Ovary (tissue), 10 donors: ENCODE data around the gene FAHD2B. TPM values are rescaled to one million over a fixed set of nuclear protein-coding genes. Genes with fewer than 3 reads are reported as not detected.
"Not testable (repeated sequence)": the region's sequence is repeated elsewhere in the genome, so short reads cannot be mapped to it uniquely, and the experiment has no call there.

Source experiments
- DNase-seq, 5 donors: peaks; one replicate each; pipeline ENCODE4 v3.0.0-alpha.2; 2019 to 2020
- H3K27ac ChIP-seq, 2 donors: fragments of 200-600 bp; one replicate each; pipeline versions ENCODE4 v1.5.1 to v1.8.0; 2019 to 2022
- H3K27me3 ChIP-seq: fragments of 200-600 bp; one replicate; pipeline ENCODE4 v1.8.0; 2022
- H3K36me3 ChIP-seq: fragments of 200-600 bp; sonication (generic); one replicate; pipeline ENCODE4 v1.5.1; 2019
- H3K4me1 ChIP-seq: one replicate; pipeline ENCODE4 v1.8.1; 2013; ENCODE audit warnings: mild to moderate bottlenecking, moderate library complexity; ENCODE audit not compliant: insufficient read depth
- H3K4me3 ChIP-seq: fragments of 200-600 bp; sonication (generic); one replicate; pipeline ENCODE4 v1.5.1; 2017
- H3K9me3 ChIP-seq, 2 donors: fragments of 200-600 bp in 1 of 2; sonication (generic) in 1 of 2; one replicate each; pipeline versions ENCODE4 v1.5.1 to v1.8.1; 2013 to 2019; ENCODE audit warnings: mild to moderate bottlenecking in 1 of 2, moderate library complexity in 1 of 2
- WGBS, 3 donors: extraction: QIAGEN DNeasy Blood & Tissue Kit in 1 of 3; methylation state at CpG; one replicate each; pipeline versions ENCODE4 v1.1.5 to v1.1.7; 2013 to 2017; 5-methylcytosine and 5-hydroxymethylcytosine counted together
- intact Hi-C, 4 donors: fragments of 100-400 bp; cut with DNase I; formaldehyde crosslinking; loops; one replicate each; pipeline versions ENCODE4 v1.11.0 to v1.15.1; 2022 to 2023
- long read RNA-seq, 3 donors: library from polyadenylated mRNA in 2 of 3; unstranded in 2 of 3; transcript quantifications; one replicate each; pipeline ENCODE4 v2.0.0 and lab custom pipeline, GENCODE V29; 2021 to 2026
- polyA plus RNA-seq, 2 donors: library from polyadenylated mRNA; stranded (reverse); fragments of 200-250 nt in 1 of 2; fragments of 350-450 nt in 1 of 2; fragmentation: Illumina TruSeq in 1 of 2; extraction: RNeasy Lipid Tissue Mini Kit (QIAGEN cat#74804) in 1 of 2; gene quantifications; one replicate each; pipeline ENCODE4 v1.2.3, GENCODE V29; 2013 to 2014
- total RNA-seq, 7 donors: library from RNA; depleted of rRNA in 2 of 7; stranded (reverse); fragments of >200 nt in 2 of 7; fragmentation: NEBNext Ultra II Directional in 3 of 7; extraction: Animal tissue kit (Norgen Biotek cat#: 25700) in 3 of 7; gene quantifications; one replicate each; pipeline versions ENCODE4 v1.1.0 to v1.2.4, GENCODE V29; 2016 to 2023
- TF ChIP-seq, protein P1 (sequence below), 3 donors: fragments of 450-650 bp in 2 of 3; fragments of 200-600 bp in 1 of 3; IDR thresholded peaks; one replicate each; pipeline versions ENCODE4 v1.5.1 to v1.8.0; 2016 to 2022; ENCODE audit warnings: antibody characterized with exemption in 3 of 3, mild to moderate bottlenecking in 1 of 3
- donor health status: DM: no; HTN: no; CAD: no; lungs with moderate emphysema.
- donor health status: DM: no; HTN: no; CAD: no.
- donor health status: Bipolar disorder and iron deficiency.
- donor health status: DM: yes; HTN: yes; CAD: no.
- donor health status: DM: no; HTN: no; CAD: no.
- donor health status: DM: yes; HTN: yes; CAD: no.

FAHD2B gene
- total RNA-seq: 10 to 100 TPM; 12.4 to 33.9 (median 27.3) TPM
- 10 to 100 TPM; 21.6 to 30.1 TPM for polyA plus RNA-seq
- long read RNA-seq, donor 1, transcript FAHD2B-201 (8 exons, 1,305 nt): minor isoform, 36 of 121 reads
- long read RNA-seq, donor 1, transcript FAHD2B-202 (9 exons, 1,388 nt): major isoform, 56 of 121 reads
- long read RNA-seq, donor 1, partial matches to known transcripts: 1 of 121 reads
- long read RNA-seq, donor 1, other reads (novel, unspliced or antisense): 28 of 121 reads
- long read RNA-seq, donor 2, transcript FAHD2B-202 (9 exons, 1,388 nt): major isoform, 6 of 10 reads
- long read RNA-seq, donor 2, partial matches to known transcripts: 0 of 10 reads
- long read RNA-seq, donor 2, other reads (novel, unspliced or antisense): 0 of 10 reads
- long read RNA-seq, donor 3, transcript FAHD2B-202 (9 exons, 1,388 nt): major isoform, 17 of 41 reads
- long read RNA-seq, donor 3, transcript FAHD2B-201 (8 exons, 1,305 nt): minor isoform, 12 of 41 reads
- long read RNA-seq, donor 3, partial matches to known transcripts: 3 of 41 reads
- long read RNA-seq, donor 3, other reads (novel, unspliced or antisense): 9 of 41 reads

DNA sequence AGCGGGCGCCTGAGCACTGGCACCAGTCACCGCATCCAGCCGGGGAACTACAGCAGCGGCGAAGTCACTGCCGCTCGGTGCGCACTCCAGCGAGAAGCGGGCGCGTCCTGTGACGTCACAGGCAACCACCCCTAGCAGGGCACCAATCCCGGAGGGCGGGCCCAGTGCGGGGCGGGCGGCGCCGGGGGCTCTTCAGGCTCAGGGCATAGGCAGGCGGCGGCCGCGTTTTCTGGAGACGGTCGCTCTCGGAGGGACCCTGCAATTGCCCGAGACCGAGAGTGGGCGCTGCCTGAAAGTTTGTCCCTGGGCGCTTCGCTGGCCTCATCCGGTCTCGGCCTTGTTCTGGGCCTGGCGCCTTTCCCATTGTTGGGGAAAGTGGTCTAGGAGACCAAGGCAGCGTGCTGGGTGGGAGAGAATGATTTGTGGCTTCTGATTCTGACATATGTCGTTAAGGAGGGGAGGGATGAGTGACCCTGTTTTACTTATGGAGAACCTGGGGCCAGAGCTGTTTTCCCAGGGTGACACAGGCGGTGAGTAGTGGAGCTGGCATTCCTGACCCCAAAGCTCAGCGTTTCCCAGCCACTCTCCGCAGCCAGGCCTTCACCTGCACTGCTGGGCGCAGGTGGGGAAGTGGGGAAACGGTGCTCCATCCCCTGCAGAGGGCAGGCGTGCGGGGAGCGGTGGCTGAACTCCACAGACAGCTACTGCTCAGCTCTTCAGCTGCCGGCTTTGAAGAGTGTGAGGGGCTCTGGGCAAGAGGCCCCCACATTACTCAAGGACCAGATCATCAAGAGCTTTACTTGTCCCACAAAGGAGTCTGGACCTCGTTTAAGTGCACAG, at the start of gene FAHD2B:
TSS of gene FAHD2B (minus strand) at position 111 of the 840 bp plus-strand sequence. CDS start 3,176 bp downstream, outside the sequence.
- peak; percentile 82 to 89 (median 88) for DNase-seq

DNA sequence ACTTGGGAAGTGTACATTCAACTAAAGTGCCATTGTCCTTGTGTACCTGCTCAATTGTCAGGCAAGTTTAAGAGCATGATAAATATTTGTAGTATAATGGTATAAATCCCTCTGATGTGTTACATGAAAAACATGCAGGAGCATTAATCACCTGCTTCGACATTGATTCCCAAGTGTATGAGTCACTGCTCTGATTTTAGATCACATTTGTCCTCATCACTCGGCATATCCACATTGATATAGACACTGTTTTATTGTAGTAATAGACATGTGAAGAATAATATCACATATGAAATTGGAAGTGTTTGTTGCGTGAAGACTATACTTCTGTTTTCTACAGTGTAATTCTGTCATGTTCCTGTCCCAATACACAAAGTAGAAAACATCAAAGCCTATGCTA, 49.3 kb upstream of the FAHD2B start:
- H3K27me3 ChIP-seq, H3K4me3 ChIP-seq, H3K9me3 ChIP-seq, H3K4me1 ChIP-seq, intact Hi-C loops, H3K36me3 ChIP-seq, DNase-seq, H3K27ac ChIP-seq: not testable (repeated sequence)
- 72 to 82% (median 75%) methylated on average over 3 of the region's 3 CpGs for WGBS, 3 donors

More for the DNA sequence above, at the start of gene FAHD2B:
- WGBS, 3 donors: 3 to 8% (median 6%) methylated on average over 10 to 40 of the region's 48 CpGs
- H3K4me1 ChIP-seq, intact Hi-C loops, H3K9me3 ChIP-seq, H3K36me3 ChIP-seq, H3K27me3 ChIP-seq: not testable (repeated sequence)
- H3K4me3 ChIP-seq: peak within 1 kb of the TSS; percentile 40
- H3K27ac ChIP-seq: peak within 1 kb of the TSS; percentile 49 to 82

DNA sequence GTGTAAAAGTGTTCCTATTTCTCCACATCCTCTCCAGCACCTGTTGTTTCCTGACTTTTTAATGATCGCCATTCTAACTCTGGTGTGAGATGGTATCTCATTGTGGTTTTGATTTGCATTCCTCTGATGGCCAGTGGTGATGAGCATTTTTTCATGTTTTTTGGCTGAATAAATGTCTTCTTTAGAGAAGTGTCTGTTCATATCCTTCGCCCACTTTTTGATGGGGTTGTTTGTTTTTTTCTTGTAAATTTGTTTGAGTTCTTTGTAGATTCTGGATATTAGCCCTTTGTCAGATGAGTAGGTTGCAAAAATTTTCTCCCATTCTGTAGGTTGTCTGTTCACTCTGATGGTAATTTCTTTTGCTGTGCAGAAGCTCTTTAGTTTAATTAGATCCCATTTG, 34.4 kb upstream of the FAHD2B start:
- H3K27me3 ChIP-seq, H3K9me3 ChIP-seq, H3K27ac ChIP-seq, H3K4me3 ChIP-seq, H3K4me1 ChIP-seq, H3K36me3 ChIP-seq, intact Hi-C loops, DNase-seq: not testable (repeated sequence)
- WGBS, 3 donors: 95 to 100% (median 99%) methylated on average over 2 of the region's 2 CpGs

DNA sequence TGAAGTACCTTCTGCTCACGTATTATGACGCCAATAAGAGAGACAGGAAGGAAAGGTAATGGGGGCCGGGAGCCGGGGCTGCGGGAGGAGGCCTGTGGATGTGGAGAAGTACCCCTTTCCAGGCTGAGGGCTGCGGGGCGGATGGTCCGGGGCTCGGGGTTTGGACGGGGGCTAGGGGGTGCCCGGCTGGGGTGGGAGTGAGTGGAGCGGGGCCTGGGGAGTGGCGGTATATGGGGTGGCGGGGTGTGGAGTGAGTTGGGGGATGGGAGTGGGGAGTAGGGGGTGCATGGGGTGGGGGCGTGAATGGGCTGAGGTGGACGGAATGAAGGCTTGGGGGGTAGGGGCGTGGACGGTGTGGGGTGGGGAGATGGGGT, 19.2 kb upstream of the FAHD2B start:
- WGBS, 3 donors: 0 to 2% (median 1%) methylated on average over 6 to 16 of the region's 18 CpGs
- H3K36me3 ChIP-seq, H3K27me3 ChIP-seq, H3K9me3 ChIP-seq, intact Hi-C loops, H3K4me1 ChIP-seq: not testable (repeated sequence)
- Histone ChIP-seq H3K27ac (peak overlapping the region; percentile 57 to 77), H3K4me3 (peak overlapping the region; percentile 74)
- DNase-seq: peak in 3 of 5 donors; percentile 37 to 42 (median 40)

- intact Hi-C loops, H3K27me3 ChIP-seq, H3K36me3 ChIP-seq, H3K9me3 ChIP-seq, H3K4me1 ChIP-seq: not testable (repeated sequence)
- WGBS, 3 donors: 0 to 1% (median 0%) methylated on average over 15 to 58 of the region's 74 CpGs
- Histone ChIP-seq H3K27ac (peak within 1 kb of the TSS; percentile 77 to 88), H3K4me3 (peak within 1 kb of the TSS; percentile 74)
- peak; percentile 78 to 90 (median 85) for DNase-seq
- TF ChIP-seq, protein P1, sequence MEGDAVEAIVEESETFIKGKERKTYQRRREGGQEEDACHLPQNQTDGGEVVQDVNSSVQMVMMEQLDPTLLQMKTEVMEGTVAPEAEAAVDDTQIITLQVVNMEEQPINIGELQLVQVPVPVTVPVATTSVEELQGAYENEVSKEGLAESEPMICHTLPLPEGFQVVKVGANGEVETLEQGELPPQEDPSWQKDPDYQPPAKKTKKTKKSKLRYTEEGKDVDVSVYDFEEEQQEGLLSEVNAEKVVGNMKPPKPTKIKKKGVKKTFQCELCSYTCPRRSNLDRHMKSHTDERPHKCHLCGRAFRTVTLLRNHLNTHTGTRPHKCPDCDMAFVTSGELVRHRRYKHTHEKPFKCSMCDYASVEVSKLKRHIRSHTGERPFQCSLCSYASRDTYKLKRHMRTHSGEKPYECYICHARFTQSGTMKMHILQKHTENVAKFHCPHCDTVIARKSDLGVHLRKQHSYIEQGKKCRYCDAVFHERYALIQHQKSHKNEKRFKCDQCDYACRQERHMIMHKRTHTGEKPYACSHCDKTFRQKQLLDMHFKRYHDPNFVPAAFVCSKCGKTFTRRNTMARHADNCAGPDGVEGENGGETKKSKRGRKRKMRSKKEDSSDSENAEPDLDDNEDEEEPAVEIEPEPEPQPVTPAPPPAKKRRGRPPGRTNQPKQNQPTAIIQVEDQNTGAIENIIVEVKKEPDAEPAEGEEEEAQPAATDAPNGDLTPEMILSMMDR (IDR thresholded peaks at IDR 0.05): peak; percentile 58 to 68 (median 60)
Observed at GRCh38 chr2:97113050-97113881, 18.6 kb upstream of the FAHD2B start, which contains the start of gene ANKRD36. ANKRD36 (plus strand) TSS chr2:97113153; CDS start chr2:97113740, 587 bp downstream.
